NCI-H1417 treated with DMSO at 0.1 percent for 48 hours (cell line): ENCODE data around the gene AKT1.

Experiments used
- DNase-seq: peaks from one replicate; lab custom pipeline; 2025; lab: John Stamatoyannopoulos, UW

Gene AKT1

DNA sequence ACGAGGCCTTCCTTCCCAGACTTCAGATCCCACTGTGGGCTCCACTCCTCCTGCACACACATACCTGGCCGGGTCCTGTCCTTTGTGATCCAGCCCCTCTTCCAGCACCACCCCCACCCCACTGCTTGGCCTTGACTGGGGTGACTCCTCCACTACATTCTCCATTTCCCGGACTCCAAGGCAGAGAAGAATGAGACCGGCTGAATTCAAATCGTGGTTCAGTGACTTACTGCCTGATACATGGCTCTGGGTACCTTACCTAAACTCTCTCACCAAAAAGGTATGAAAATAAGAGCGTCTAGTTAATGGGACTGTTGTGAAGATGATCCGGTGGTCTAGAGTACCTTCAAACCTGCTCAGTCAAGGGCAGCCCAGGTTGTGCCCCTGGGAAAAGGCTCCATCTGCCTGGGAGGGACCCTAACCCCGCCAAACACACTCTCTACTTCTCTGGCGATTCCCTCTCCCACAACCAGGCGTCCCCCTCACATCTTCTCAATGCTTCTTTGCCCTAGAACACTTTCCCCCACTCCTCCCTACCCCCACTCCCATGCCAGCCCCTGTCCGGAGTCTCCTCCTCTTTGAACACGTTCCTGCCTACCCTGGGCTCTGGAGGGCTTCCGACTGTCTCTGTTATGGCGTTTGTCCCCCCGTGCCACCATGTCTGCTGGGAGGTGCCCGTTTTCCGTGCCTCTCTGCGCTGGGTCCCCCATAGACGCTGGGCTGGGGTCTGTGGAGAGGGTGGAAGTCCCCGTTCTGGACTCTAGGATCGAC lies 3.9 kb upstream of the AKT1 start:
- no peak for DNase-seq

DNA sequence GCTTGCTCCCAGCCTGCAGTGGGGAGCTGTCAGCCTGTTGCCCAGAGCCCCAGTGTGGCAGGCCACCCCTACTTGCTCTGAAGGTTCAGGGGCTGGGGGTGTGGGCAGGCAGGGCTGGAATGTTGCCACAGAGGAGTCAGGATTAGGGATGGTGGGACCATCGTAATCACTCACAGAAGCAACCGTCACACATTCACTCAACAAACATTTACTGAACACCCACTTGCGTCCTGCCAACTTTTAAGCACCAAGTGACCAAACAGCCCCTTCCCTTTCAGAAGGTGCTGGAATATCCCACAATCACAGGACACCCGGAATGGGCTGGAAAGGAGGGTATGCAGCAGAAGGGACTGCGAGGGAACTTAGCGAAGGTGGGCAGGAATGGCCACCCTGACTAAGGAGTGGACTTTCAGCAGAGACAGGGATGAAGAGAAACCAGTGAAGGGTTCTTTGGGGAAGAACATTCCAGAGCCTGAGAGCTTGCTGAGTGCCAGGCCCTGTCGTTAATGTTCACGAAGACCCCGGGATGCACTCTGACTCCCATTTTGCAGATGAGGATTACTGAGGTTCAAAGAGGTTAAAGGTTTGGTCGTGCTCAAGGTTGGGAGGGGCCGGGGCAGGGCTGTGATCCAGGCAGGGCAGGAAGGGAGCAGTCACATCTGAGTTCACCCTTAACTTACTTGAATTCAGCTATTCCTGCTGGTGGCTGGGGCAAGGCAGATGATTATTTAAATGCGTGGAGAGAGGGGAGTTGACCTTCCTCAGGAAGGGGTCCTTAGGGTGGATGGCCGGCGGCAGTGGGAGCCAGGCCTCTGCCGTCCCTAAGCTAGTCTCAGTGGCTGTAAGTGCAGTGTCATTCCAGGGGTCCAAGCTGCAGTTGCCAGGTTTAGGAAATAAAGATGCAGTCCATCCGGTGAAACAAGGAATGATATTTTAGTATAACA lies 3.0 kb upstream of the AKT1 start:
- DNase-seq: no peak

DNA sequence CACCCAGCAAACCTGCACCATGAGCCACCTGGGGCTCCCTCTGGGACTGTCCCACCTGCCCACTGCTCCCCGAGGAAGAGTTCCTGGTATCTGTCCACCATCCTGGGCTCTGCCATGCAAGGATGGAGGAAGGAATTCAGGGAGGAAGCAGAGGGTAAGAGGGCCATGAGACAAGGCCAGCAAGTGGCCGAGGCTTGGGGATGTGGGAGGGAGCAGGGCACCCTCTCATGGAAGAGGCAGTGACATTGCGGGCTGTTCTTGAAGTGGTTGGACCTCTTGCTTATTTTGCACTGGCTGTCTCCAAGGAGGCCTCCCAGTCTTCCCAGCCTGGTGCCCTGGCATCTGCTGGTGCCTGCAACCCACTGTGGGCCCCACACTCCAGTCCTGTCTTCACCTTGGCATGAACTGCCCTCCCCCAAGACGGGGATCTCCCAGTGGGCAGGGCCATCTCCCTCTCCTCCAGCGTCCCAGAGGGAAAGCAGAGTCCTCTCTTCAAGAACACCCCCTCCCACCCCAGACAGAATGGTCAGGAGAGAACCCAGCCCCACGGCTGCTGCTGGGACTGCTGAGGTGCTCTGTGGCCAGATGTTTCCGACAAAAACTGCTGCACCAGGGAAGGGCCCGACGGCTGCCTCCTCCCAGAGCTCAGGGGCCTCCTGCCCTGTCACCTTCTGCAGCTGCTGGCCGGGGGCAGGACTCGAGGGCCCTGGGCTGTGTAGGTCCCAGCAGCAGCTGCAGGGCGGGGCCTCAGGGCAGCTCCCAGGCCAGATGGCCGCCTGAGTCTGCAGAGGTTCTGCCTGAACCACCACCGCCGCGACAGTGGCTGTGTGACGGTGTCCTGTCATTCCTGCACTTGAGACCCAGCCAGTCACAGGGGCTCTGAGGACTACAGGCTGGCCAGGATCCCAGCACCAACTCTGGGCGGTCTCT lies 1.8 kb upstream of the AKT1 start:
- no peak for DNase-seq

DNA sequence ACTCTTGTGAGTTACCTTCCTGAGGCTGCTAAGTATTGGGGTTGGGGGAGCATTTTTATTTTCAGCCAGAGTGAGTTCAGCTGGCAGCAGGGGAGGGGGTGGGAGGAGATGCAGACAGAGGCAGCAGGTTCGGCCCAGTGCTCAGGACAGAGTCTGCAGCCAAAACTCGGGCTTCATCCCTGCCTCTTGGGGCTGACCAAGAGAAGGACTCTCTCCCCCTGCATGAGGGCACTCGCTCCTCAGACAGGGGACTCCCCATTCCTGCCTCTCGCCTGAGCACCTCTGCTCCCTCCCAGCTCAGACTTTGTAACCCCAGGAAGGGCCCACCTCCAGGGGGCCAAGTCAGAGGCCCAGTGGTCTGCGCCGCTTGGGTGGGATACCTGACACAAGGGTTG lies 1.1 kb upstream of the AKT1 start:
- no peak for DNase-seq

DNA sequence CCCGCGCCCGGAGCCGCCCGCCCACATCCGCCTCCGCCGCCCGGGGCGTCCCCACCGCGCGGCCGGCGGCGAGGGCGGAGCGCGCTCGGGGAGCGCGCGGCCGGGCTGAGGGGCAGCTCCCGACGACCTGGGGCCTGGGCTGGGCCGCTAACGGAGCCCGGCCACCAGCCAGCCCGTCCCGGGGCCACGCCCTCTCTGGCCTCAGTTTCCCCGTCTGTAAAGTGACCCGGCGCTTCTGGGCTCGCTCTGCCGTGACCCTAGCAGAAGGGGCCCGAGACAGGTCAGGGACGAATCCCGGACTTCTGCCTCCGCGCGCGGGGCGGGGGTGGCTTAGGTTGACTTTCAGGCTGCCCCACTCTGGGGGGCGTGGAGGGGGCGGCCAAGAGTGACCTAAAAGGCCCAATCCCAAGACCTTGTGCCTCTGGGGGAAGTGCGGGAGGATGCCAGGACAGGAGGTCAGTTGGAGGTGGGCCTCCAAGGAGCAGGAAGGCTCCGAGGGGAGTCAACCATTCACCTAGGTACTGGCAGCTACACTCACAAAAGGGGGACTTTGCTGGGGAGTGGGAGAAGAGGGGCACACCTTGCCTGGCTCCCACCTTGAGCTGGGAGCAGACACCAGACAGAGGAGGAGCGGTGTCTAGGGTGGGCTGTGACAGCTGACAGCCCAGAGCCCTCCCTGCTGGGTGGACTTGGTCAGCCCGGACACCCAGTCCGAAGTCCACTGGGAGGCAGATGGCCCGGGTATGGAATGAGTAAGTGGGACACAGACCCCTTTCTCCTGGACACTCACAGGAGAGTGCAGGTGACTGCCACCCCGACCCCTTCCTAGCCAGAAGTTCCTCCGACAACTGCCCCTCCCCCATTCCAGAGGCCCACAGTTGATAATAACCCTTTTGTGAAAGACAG lies 486 bp upstream of the AKT1 start:
- no peak for DNase-seq

DNA sequence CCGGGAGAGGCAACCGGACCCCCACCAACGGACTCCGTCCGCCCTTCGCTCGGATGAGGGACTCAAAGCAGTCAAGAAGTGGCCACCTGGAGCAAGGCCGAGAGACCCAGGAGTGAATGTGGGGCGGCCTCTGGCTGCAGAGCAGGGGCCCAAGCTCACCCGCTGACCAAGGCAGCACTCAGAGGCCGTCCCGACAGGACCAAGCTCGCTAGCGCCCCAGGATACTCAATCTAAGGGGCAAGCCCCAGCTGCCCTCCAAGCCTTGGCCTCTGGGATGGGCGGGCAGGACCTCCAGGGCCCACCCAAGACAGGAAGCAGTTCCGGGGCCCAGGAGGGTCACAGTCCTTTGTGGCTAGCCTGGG lies 936 bp downstream of the AKT1 start:
- no peak for DNase-seq

DNA sequence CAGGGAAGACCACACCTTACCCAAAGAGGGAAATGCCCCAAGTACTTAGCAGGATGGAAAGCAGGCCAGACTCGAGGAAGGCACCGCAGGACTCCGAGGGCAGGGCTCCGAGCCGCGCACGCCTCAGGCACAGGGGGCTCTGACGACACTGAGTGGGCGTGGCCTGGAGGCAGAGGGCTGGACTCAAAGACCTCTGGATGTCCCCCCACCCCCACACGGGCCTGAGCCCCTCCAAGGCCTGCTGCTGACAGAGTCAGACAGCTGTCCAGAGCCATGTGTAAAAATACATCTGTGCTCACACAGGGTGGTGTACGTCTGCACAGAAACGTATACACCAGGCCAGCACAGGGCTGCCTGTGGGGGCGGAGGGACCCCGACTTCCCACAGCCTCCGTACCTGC lies 1.4 kb downstream of the AKT1 start:
- no peak for DNase-seq

DNA sequence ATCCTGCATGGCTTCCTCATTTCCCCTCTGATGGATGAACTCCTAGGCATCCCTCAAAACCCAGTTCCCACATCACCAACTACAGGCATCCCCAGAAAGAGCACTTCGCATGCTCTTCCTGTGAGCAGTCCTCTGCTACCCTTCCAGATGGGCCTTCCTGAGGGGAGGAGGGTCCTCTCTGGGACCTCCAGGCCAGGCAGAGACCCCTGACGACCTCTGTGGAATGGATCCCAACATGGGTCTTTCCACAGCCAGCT lies 1.9 kb downstream of the AKT1 start:
- DNase-seq: no peak

DNA sequence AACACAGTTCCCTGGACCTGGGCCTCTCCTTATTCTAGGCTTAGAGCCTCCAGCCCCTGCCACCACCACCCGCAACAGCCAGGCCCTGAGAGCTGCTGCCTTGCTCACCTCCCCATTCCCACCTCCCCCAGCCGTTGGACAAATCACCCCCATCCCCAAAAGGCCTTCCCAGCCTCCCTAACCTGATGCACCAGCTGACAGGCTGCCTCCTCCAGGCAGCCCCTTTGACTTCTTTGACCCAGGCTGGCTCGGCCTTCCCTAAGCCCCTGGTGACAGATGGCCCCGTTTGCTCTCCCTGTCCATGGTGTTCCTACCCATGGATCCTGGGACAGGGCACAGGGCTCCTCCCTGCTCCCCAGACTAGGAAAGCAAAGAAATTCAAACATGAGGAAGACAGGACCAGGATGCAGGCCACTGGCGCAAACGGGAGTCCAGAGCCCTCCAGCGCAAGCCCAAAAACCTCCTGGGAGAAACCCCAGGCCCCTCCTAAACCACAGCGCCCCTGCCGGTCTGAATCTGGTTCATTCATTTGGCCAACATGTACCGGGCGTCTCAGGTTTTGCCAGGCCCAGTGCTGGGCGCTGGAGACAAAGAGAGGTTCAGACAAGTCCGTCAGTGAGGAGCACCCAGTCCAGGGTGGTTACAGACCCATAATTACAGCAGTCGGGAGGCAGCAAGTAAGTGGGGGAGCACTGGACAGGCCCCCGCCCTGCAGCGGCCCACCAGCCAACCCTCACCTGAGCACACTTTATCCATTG lies 2.4 kb downstream of the AKT1 start:
- no peak for DNase-seq

DNA sequence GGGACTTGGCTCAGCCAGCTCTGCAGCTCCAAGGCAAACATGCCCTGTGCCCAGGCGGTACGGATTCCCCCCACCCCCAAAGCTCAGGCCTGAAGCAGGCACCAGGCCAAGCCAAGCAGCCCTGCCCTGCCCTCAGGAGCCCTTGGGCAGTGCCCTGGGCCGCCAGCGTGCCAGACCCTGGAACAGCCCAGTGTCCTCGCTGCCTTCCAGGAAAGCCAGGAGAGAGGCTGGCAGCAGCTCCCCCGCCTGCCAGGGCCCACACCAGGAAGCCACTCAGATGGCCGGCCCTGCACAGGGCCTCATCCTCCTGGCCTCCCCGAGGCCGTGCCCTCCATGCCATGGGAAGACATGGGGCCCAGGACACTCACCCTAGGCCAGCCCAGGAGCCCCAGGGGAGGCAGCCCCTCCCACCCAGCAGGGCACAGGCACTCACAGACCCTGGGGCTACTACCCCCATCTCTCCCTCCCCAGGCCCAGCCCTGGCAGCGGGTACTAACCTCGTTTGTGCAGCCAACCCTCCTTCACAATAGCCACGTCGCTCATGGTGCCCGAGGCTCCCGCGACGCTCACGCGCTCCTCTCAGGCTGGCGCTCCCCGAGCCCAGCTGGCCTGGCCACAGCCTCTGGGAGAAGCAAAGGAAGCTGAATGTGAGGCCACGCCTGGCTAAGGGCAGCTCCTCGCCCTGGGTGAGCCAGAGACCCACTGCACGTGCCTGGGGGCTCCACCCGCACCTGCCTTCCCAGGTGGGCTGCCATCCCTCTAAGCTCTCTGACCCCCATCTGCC lies 3.3 kb downstream of the AKT1 start:
- DNase-seq: no peak

DNA sequence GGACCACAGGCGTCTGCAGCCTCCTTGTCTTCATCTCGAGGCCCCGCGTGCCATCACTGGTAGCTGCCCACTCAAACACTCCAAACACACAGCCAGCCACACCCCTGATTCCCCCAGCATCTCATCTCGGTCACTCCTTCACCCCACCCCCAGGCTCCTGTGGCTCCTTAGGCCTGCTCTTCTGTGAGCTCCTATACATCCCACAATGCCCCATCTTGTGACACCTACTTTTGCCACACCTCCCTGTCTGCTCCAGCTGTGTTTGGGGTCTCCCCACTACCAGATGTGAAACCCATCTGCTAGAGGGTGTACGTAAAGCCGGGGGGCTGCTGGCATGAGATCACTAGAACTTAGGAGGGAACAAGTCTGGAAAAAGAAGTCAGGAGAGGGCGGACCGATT lies 4.1 kb downstream of the AKT1 start:
- DNase-seq: no peak

DNA sequence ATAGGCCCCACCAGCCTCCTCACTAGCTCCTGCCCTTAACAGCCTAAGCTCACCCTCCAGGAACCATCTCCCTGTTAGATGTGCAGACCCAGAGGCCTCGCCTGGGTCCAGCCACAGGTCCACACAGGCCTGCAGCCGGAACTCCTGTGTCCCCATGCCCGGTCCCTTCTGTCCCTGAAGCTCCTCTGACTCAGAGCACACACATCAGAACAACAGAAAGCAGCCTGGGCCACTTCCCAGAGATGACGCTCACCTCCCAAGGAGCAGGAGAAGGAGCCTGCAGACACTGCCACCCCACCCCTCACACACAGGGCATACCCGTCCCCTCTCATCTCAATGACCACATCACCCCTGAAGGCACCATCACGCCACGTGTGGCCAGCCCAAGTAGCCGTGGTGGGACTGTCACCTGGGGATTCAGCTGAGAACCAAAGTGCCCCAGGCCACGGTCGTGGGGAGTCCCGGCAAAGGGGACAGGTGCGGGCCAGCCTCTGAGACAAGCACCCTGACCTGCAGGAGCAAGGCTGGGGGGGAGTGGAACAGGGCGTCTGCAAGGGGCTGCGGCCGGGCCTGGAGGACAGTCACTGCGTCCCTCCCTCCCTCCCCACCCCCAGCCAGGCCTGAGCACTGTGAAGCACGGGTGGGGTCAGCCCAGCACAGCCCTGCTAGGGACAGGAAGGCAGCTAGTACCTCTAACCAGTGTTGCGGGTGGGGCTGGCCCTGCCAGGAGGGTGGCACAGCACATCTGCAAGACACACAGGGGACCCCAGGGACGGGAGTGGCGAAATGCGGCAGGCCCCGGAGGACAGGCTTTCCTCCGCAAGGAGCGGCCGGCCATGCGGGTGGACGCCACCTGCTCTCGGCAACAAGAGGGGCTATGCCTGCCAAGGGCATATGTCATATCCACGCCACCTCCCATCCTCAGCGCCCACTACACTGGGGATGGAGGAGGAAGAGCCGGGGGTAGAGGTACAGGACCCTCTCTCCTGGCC lies 5.5 kb downstream of the AKT1 start:
- no peak for DNase-seq

DNA sequence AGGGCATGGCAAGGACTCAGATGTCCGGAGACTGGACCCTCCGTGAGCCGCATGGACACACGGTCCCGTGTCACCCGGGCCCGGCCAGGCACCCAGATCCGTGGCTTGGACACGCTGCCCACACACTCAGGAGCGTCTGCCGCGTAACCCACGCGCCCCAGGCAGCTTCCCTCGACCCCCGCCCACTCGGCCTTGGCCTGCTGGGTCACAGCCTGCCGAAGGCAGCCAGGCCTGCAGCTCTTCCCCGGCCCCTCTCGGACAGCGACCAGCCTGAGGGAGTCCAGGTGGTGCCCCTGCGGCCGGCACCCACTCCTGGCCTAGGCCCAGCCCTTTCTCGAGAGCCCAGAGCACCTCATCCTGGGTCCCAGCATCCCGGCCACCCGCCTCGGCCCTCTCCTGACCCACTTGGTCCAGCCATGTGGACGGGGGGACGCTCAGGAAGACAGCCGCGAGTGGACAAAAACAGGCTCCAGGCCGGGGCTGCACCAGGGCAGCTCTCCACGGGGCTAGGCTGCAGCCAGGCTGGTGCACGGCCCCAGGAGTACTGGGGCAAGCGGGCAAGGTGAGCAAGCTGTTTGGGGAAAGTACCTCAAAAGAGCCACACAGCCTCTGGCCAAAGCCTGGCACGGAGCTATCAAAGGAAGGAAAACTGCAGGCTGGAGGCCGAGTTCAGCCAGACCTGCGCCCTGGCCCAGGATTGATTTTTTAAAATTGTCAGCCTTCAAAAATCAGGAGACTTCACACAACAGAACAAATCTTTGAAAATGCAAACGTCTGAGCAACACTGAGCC lies 6.5 kb downstream of the AKT1 start:
- DNase-seq: no peak

DNA sequence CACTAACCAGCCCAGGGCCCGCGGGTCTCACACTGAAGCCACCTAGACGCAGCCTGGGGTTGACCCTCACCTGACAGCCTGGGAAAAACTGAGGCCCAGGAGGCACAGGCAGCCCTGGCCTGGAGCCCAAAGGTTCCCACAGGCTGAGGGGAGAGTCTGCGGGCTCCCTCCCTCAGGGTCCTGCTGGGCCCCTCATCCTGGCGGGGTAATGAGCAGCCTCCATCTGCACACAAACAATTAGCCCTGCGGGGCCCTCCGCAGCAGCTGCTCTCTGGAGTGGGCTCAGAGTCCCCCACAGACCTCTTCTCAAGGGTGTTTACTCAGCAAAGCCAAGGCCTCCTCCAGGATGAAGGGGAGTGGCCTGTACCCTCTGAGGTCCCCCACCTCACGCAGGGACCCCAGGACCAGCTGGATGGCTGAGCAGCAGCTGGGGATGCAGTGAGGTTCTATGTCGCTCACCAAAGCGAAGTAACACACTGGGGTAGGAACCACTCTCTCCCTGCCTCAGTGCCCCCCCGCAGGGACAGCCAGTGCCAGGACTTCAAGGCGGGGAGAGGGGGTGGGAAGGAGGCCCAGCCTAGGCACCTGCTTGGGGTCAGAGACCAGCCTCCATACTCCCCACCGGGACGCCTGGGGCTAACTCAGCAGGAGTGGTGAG lies 7.3 kb downstream of the AKT1 start:
- DNase-seq: peak; percentile 91

DNA sequence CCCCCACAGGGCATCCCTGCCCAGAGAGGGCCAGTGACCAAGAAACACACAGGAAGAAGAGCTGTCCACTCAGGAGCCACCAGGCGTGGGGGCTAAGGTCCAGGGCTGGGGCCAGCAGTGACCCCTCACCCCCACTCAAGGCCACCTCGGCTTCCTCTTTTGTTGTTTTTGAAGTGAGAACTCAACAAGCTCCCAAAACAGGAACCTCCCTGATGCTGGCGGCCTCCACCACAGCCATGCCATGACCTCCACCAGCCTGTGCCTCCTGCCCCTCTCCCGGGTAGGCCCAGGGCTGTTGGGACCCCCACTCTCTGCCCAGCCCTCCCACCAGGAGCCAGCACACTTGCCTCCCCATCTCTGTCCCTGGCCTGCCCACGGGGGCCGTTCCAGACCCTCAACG lies 7.8 kb downstream of the AKT1 start:
- no peak for DNase-seq

DNA sequence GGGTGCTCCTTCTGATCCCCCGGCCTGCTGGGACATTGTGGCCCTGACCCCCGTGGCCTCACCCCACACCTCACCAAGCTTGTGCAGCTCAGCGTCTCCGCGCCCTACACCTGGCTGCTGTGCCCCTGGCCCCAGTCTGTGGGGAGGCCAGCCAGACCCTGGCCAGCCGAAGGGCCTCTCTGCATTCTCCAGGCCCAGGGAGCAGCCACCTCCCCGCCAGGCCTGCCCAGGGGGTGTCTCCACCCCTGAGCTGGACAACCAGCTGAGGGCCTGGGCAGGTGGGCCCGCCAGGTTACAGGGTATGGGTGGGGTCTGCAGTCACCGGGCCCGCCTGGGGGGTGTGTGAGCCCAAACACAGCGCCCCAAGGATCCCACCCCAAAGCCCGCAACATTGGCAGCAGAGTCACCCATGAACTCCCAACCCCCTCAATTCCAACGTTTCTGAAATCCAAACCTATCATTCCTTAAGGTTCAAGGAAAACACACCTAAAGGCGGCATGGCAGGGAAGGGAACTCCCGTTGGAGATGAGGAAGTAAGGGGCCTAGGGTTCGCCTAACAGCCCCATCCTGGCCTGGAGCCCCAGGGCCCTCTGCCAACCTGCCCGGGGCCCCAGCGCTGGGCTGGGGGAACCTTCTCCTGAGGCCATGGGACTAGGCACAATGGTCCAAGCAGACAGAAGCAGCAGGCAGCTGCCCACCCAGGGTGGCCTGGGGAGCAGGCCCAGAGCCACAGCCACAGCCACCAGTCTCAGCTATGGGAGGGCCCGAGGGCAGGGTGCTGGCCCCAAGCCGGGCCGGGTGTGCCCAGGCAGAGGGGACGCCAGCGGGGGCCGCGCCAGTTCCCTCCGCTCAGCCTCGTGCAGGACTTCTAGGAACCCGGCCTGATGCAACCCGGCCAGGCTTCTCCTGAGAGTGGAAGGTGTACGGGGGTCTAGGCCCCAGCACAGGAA lies 8.5 kb downstream of the AKT1 start:
- DNase-seq: no peak
